Erythroblast (primary cell): ENCODE measurements around the gene BORCS8.
A peak's percentile ranks its signal among the peaks of the same experiment; 100 is the strongest.

Experiments used
- DNase-seq, 2 experiments: peaks; one replicate each; lab custom pipeline; 2025; lab: John Stamatoyannopoulos, UW
- GATA1 ChIP-seq: IDR thresholded peaks from 2 replicates; pipeline ENCODE4 v1.6.1; 2011; ENCODE audit warnings: low read depth, mild to moderate bottlenecking, control low read depth, low read length, moderate library complexity
- POLR2A ChIP-seq: IDR thresholded peaks from 2 replicates; pipeline ENCODE4 v1.6.1; 2011; ENCODE audit warnings: mild to moderate bottlenecking, low read length

BORCS8 gene

DNA sequence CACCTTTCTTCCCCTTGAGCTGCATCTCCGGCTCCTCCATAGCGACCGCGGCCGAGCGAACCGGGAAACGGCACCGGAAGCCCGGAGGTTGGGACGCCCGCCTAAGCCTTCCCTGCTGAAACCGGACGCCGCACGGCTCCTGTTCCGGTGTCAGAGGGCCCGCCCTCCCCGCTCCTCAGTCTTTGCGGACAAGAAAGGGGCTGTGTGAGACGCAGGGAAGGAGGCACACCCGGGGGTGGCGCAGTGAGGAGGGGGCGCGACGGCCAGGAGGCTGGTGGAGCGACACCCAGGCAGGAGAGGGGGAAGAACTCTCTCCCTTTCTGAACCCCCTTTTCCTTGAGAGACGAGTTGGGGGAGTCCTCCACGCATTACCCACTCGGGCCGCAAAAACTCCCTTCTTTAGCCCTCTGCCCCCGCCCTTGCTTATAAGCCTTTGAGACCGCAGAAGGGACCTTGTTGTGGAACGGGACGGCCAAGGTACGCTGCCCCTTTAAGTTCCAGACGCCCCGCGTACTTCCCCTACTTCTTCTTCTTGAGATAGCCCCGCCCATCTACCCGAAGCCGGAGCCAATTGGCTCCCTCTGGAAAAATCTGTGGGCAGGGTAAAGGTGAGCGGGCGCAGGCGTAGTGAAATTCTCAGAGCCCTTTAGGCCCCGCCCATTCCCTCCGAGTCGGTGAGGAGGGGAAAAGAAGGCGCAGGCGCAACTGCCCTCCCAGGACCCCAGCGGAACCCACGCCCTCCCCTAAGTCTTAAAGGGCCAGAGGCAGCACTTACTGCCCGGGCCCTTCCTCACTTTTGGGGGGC is at the start of gene BORCS8, which contains the start of gene RFXANK:
TSS of gene BORCS8 (minus strand) at position 75 of the 805 bp plus-strand sequence. CDS start at position 40, 35 bp downstream.
TSS of gene RFXANK (plus strand) at position 181 of the 805 bp plus-strand sequence. CDS start 1,689 bp downstream, outside the sequence.
- peak; percentile 62 for TF ChIP-seq POLR2A
- no peak for TF ChIP-seq GATA1
- DNase-seq, result peak; percentile 99 to 100

DNA sequence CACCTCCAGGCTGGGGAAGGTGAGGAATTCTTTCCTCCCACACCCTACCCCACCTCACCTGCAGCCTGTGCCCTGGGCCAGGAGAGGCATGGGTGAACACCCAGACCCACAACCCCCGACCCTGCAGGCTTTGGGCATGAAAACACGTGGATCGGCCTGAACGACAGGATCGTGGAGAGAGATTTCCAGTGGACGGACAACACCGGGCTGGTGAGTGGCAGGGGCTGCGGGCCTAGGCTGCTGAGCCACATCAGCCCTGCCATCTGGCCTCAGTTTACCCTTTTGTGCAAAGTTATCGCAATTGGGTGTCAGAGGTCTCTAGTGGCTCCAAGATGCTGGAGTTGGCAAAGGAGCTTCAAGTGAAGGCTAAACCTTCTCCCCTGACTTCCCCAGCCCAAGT is 48.5 kb upstream of the BORCS8 start:
- DNase-seq, result no peak
- no peak for TF ChIP-seq POLR2A
- no peak for TF ChIP-seq GATA1

DNA sequence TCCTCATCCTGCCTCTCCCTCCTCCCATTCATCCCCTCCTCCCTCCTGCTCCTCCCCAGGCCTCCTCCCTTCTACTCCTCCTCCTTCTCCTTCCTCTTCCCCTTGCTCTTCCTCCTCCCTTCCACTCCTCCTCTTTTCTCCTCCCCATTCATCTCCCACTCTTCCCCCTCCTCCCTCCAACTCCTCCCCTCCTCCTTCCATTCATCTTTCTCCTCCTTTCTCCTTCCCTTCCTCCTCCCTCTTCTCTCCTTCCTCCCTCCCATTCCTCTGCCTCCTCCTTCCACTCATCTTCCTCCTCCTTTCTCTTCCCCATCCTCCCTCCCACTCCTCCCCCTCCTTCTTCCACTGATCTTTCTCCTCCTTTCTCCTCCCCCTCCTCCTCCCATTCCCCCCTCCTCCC is 47.7 kb upstream of the BORCS8 start:
- TF ChIP-seq POLR2A (no peak), GATA1 (no peak)
- no peak for DNase-seq

DNA sequence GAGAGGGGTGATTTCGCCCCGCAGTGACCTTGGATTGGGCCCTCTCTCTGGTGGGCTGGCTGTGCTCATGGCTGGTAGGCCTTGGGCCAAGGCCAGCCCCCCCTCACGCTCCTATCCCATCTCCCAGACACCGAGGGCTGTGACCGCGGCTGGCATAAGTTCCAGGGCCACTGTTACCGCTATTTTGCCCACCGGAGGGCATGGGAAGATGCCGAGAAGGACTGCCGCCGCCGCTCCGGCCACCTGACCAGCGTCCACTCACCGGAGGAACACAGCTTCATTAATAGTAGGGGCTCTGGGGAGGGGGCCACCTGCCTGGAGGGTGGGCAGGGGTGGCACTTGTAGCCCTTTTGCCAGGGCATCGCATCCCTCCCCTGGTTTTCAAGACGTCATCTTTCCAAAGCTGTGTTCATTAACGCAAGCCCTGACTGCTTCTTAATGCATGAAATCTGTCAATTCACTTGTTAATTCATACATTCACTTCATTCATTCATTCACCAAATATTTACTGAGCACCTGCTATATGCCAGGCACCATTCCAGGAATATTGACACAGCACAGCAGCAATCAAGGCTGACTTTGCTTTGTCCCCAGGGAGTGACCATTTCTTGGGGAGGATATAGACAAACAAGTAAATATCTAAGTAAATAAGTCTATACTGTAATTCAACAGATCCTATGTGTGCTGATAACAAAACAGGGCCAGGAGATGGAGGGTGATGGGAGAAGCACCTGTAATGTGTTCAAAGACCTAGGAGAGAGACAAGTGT is 46.4 kb upstream of the BORCS8 start:
- TF ChIP-seq POLR2A (no peak), GATA1 (no peak)
- no peak for DNase-seq

DNA sequence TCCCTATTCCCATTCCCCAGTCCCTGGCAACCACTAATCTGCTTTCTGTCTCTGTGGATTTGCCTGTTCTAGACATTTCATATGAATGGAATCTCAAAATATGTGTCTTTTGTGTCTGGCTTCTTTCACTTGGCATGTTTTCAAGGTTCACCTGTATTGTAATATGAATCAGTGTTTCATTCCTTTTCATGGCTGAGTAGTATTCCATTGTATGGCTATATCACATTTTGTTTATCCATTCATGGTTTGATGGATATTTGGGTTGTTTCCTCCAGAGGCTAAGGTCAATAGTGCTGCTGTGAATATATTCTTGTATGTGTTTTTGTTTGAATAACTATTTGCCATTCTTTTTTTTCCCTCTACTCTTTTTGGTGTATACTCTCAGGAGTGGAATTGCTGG is 44.2 kb upstream of the BORCS8 start:
- TF ChIP-seq GATA1 (no peak), POLR2A (no peak)
- no peak for DNase-seq

DNA sequence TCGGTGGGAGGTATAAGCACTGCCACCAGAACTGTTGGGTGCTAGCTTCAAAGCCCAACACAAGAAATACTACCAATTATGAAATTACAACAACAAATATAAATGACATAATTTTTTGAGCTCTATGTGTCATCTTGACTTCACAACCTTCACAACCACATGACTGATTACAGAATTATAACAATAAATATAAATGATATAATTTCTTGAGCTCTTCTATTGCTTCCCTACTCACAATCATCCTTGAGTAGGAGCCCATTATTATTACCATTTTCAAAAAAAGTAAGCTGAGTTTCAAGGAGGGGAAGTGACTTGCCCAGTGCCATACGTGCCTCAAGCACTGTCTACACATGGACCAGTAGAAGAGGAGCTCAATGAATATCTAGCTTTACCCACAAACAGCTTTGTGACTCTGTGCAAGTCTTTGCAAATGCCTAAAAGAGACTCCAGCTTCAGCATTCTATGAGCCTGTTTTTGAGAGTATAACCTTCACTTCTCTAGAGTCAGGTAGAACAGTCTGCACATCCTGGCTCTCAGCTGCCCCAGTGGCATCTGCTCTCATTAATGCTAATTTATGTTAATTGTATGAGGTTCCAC is 42.4 kb upstream of the BORCS8 start:
- TF ChIP-seq POLR2A, result no peak
- no peak for TF ChIP-seq GATA1
- no peak for DNase-seq

DNA sequence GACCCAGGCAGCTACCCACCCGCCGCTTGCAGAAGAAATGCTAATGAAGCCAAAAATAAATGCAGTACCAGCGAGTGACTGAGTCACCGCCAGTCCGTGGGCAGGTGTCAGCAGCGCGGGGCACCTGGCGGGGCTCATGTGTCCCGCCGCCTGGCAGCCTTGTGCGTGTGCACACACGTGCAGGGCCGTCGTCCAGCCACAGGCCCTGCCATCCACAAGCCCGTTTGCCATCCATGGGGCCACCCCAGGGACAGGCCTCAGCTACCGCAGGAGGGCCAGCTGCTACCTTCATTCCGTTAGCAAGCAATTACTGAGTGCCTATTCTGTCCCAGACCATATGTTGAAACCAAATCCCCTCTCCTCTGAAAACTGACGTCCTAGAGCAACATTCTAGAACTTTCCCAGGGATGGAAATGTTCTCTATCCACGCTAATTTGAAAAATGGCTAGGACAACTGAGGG is 40.3 kb upstream of the BORCS8 start:
- no peak for DNase-seq

DNA sequence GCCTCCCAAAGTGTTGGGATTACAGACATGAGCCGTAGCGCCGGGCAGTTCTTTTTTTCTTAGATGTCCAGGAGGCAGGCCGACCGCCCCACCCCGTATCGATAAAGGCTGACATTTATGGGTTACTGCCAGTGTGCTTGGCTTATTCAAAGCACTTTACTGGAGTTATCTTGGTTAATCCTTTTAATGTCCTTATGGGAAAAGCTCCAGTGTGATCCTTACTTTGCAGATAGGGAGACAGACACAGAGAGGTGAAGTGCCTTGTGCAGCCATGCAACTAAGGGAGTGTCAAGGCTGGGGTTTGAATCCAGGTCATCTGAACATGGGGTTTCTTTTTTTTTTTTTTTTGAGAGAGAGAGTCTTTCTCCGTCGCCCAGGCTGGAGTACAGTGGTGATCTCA is 39.0 kb upstream of the BORCS8 start:
- TF ChIP-seq POLR2A, result no peak
- no peak for TF ChIP-seq GATA1
- DNase-seq, result no peak

More for the DNA sequence above, 40.3 kb upstream of the BORCS8 start:
- TF ChIP-seq POLR2A (no peak), GATA1 (no peak)

DNA sequence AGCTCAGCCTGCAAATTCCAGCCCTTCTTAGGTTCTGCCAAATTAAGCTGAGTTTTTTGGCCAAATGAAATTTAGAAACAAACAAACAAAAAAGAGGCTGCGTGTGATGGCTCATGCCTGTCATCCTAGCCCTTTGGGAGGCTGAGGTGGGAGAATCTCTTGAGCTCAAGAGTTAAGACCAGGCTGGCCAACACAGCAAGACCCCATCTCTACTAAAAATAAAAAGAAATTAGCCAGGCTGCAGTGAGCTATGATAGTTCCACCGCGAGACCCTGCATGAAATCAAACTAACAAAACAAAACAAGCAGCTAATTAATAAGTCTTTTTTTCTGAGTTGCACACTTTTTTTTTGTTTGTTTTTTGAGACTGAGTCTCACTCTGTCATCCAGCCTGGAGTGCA is 37.7 kb upstream of the BORCS8 start:
- TF ChIP-seq POLR2A (no peak), GATA1 (no peak)
- DNase-seq, result no peak

DNA sequence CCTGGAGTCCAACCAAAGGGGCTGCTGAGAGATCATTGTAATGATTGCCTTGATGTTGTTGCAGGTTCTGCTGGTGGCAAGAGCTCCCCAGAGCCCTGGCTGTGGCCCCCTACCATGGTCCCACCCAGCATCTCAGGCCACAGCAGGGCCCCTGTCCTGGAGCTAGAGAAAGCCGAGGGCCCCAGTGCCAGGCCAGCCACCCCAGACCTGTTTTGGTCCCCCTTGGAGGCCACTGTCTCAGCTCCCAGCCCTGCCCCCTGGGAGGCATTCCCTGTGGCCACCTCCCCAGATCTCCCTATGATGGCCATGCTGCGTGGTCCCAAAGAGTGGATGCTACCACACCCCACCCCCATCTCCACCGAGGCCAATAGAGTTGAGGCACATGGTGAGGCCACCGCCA is 35.3 kb upstream of the BORCS8 start:
- no peak for DNase-seq
- TF ChIP-seq GATA1 (no peak), POLR2A (no peak)

DNA sequence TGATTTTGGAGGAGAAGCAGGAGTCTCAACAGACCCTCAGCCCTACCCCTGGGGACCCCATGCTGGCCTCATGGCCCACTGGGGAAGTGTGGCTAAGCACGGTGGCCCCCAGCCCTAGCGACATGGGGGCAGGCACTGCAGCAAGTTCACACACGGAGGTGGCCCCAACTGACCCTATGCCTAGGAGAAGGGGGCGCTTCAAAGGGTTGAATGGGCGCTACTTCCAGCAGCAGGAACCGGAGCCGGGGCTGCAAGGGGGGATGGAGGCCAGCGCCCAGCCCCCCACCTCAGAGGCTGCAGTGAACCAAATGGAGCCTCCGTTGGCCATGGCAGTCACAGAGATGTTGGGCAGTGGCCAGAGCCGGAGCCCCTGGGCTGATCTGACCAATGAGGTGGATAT is 34.7 kb upstream of the BORCS8 start:
- TF ChIP-seq GATA1 (no peak), POLR2A (no peak)
- DNase-seq, result no peak

DNA sequence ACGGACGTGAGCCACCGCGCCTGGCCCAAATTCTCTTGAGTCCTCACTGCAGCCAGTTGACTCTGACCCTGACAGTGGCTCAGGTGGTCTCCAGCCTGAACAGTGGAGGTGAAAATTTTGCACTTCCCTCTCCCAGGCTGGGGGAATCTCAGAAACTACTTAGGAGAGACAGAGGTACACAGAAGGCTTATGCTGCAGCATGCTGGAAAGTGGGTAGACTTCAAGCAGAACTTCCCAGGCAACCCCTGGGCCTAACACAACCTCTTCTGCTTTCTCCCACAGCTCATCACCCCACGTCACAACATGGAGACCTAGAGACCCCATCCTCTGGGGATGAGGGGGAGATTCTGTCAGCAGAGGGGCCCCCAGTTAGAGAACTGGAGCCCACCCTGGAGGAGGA is 34.3 kb upstream of the BORCS8 start:
- no peak for DNase-seq
- TF ChIP-seq POLR2A (no peak), GATA1 (no peak)

DNA sequence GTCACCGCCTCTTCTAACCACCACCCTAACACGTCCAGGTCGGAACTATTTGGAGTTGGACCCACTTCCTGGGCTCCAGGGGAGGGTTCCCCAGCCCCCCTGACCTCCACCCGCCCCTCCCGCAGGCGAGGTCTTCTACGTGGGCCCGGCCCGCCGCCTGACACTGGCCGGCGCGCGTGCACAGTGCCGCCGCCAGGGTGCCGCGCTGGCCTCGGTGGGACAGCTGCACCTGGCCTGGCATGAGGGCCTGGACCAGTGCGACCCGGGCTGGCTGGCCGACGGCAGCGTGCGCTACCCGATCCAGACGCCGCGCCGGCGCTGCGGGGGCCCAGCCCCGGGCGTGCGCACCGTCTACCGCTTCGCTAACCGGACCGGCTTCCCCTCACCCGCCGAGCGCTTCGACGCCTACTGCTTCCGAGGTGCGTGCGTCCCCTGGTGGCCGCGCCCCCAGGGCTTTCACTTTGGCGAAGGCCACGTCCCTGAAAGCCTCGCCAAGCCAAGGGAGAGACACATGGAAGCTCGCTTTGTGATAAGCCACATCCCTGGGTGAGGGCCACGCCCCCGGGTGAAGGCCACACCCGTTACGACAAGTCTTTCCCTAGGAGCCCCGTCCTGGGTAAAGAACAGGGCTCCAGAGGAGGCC is 33.0 kb upstream of the BORCS8 start:
- DNase-seq, result peak; percentile 84 to 87
- TF ChIP-seq GATA1 (no peak), POLR2A (no peak)
